Mesodermal cell (in vitro differentiated cells): Measurements from ENCODE around the gene WFS1.

Source experiments
- H3K27ac ChIP-seq: 2 replicates; pipeline ENCODE4 v1.7.0; 2013; ENCODE audit warnings: mild to moderate bottlenecking, low read depth, low read length, moderate library complexity; ENCODE audit not compliant: severe bottlenecking
- H3K36me3 ChIP-seq: 2 replicates; pipeline ENCODE4 v1.7.1; 2013; ENCODE audit warnings: mild to moderate bottlenecking, low read length, moderate library complexity; ENCODE audit not compliant: control insufficient read depth, insufficient read depth
- H3K4me1 ChIP-seq: one replicate; pipeline ENCODE4 v1.7.1; 2013; ENCODE audit warnings: mild to moderate bottlenecking, low read length; ENCODE audit not compliant: insufficient read depth, control insufficient read depth, poor library complexity, severe bottlenecking
- H3K4me3 ChIP-seq: 2 replicates; pipeline ENCODE4 v1.7.0; 2013; ENCODE audit warnings: low read length, control low read depth, mild to moderate bottlenecking; ENCODE audit not compliant: insufficient read depth, poor library complexity, severe bottlenecking; ENCODE audit errors: extremely low read depth
- H3K9me3 ChIP-seq: 2 replicates; pipeline ENCODE4 v1.7.1; 2013; ENCODE audit warnings: mild to moderate bottlenecking, low read length, moderate library complexity; ENCODE audit not compliant: control insufficient read depth
- whole genome bisulfite sequencing, 2 experiments: methylation state at CpG; one replicate each; pipeline ENCODE4 v1.1.5; 2013; ENCODE audit warnings: missing lambda C conversion rate in 2 of 2; ENCODE audit not compliant: insufficient coverage in 2 of 2; 5-methylcytosine and 5-hydroxymethylcytosine counted together

The WFS1 gene

DNA sequence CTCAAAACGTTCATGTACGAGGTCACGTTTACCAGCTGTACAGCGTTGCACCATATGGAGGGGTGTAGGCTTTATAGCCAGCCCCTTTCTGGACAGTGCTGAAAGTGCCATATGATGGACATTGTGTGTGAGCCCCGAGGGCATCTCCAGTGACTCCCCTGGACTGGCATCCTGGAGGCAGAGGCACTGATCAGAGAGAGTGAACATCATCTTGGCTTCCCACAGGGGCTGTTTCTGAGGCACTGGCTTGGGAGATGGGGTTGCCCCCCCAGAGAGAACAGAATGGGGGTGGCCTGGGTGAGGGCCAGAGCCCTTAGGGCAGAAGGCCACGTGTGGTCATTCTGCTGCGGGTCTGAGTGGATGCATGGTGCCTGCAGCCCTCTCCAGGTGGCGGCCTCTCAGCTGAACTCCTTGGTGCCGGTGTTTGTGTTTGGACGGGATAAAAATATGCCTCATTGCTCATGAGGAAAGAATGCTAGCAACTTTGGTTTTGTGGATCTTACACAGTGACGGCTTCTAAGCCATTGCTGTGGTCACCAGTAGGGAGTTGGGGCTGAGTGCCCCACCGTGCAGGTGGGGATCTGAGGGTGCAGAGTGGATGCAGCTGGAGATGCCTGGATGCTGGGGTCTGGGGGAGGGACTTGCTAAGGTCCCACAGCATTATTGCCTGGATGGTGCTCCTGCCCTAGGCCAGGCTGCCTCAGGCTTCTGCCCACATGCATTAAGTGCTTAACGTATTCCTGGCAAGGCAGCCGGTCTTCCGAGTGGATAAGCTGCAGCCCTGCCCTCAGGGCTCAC, 3.4 kb downstream of the WFS1 start:
- WGBS, 2 experiments = 86% methylated on average over 13 to 15 of the region's 15 CpGs
- H3K9me3 ChIP-seq = no peaks in the 10 kb centered on the region
- peaks cover 30% of the 10 kb centered on the region for H3K4me1 ChIP-seq
- H3K36me3 ChIP-seq = peaks cover 1% of the 10 kb centered on the region
- H3K4me3 ChIP-seq = no peak overlapping the region
- H3K27ac ChIP-seq = peak overlapping the region; percentile 79

DNA sequence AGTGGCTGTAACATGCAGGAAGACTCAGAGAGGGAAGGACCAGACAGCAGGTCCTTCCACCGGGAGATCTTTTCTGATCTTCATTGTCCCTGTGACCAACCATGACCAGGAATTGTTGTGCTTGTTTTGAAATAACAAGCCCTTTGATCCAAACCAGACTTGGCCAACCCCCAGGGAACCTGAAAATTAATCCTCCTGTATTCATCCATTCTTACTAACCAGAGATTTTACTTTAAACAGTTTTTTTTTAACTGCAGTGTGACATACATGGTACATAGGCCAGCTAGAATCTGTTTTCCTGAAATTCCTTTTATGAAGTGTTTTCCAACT, 4.0 kb downstream of the WFS1 start:
- WGBS, 2 experiments = 100% methylated on average over 1 of the region's 1 CpG; no CpG with 5 or more reads in 1 of the 2 experiments

DNA sequence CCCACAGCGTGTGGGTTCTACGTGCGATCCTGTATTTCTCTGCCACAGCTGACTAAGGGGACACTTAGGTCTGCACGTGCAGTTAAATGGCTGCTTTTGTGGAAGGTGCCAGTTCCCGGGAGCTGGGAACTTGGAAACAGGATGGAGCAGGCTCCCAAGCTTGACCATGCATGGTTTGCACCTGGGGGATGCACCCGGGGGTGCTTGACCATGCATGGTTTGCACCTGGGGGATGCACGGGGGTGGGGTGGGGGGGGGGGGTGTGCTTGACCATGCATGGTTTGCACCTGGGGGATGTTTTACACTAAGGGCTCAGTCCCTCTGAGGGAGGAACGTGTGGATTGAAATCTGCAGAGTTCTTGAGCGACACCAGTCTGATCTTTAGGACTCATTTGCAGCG, 5.7 kb downstream of the WFS1 start:
- H3K9me3 ChIP-seq = no peaks in the 10 kb centered on the region
- no peak overlapping the region for H3K4me3 ChIP-seq
- peaks cover 27% of the 10 kb centered on the region for H3K4me1 ChIP-seq
- 90 to 95% methylated on average over 8 of the region's 10 CpGs for WGBS, 2 experiments
- H3K27ac ChIP-seq = no peak overlapping the region
- H3K36me3 ChIP-seq = peaks cover 9% of the 10 kb centered on the region

More for the DNA sequence above, 4.0 kb downstream of the WFS1 start:
- peaks cover 32% of the 10 kb centered on the region for H3K4me1 ChIP-seq
- H3K27ac ChIP-seq = peak overlapping the region; percentile 79
- no peak overlapping the region for H3K4me3 ChIP-seq
- H3K36me3 ChIP-seq = peaks cover 4% of the 10 kb centered on the region
- H3K9me3 ChIP-seq = no peaks in the 10 kb centered on the region

DNA sequence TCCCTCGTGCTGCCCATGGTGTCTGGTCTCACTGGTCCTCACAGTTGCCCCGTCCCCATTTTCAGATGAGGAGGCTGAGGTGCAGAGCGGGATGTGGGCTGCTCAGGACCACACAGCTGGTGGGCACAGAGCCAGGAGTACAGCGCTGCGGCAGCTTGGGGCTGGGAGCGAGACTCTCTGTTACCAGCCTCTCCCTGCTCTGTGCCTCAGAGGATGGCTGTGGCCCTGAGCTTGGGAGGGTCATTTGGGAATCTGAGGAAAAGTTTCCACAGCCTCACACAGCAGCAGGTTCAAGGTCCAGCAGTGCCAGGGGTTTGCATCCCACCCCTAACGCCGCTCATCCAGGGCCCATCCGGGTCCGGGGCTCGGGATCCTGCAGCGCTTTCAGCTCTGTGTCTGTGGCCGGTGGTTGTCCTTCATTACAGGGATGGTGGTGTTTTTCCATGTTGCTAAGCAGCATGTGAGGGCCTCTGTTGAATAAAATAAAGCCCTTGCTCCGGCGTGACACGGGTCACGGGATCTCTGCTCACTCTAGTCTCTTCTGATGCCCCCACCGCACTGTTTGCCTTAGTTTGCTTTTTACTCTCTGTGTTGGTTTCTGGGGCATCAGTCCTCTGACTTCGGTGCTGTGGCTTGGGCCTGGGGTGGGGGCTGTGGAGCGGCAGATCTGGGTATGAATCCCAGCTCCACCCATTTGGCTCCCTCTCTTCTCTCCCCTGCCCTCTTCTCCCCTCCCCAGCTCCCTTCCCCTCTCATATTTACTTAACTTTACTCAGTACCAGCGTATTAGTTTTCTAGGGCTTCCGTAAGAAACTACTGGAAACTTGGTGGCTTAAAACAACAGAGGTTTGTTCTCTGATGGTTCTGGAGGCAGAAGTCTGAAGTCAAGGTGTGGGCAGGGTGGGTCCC, 6.5 kb downstream of the WFS1 start:
- Histone ChIP-seq H3K36me3 (peaks cover 9% of the 10 kb centered on the region), H3K4me1 (peaks cover 21% of the 10 kb centered on the region), H3K9me3 (no peaks in the 10 kb centered on the region), H3K4me3 (no peak overlapping the region), H3K27ac (no peak overlapping the region)
- 88 to 92% methylated on average over 15 to 17 of the region's 22 CpGs for WGBS, 2 experiments

DNA sequence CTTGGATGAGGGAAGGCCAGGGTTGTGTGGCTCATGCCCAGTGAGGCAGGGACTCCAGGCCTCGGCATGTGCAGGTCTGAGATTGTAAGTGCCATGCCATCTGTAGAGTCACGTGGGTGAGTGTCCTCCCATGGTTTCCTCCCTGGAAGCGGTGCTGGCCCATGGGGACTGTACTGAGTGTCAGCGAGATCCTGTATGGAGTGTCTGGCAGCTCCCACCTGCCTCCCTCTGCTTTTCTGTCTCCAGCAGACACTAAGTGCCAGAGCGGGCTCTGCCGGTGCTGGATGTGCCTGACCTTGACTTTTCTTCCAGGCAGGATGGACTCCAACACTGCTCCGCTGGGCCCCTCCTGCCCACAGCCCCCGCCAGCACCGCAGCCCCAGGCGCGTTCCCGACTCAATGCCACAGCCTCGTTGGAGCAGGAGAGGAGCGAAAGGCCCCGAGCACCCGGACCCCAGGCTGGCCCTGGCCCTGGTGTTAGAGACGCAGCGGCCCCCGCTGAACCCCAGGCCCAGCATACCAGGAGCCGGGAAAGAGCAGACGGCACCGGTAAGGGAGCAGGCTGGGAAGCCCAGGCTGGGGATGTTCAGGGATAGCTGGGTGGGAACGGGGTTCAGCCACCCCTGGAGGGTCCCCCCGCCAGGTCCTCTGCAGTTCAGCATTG, 7.6 kb downstream of the WFS1 start:
- Histone ChIP-seq H3K9me3 (no peaks in the 10 kb centered on the region), H3K4me3 (no peak overlapping the region), H3K27ac (no peak overlapping the region), H3K36me3 (peaks cover 11% of the 10 kb centered on the region), H3K4me1 (peaks cover 19% of the 10 kb centered on the region)
- WGBS, 2 experiments = 92 to 93% methylated on average over 19 to 24 of the region's 24 CpGs

DNA sequence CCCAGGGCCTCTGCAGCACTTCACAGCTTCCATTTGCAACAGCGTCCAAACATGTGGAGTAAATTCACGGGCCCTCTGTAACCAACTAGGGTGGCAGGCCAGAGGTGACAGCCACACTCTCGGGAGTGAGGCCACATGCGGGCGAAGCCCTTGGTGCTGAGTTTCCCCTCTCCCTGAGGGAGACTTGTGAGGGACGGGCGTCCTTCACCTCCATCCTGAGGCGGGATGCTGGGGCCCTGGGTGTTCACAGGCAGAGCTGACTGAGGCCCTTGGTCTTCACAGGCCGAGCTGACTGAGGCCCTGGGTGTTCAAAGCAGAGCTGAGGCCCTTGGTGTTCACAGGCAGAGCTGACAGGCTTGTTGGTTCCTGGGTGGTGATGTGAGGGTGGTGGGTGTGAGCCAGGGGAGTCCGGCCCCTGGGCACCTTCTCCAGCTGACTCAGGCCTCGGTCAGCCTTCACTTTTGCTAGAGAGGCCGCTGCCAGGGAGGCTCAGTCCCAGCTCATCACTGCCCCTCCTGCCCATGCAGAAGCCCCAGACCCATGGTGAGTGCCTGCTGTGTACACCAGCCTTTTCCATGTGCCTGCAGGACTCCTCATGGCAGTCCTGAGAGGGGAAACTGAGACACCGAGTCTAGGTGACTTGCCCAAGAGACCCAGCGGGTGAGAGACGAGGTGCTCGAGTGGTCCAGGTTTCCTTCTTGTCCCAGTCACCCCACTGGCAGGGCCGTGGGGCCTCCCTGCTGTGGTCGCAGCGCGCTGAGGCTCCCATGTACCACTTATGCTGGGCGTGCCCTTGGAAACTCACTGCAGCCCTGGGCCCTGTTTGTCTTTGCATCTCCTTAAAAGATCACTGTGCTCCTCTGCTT, 8.5 kb downstream of the WFS1 start:
- Histone ChIP-seq H3K27ac (no peak overlapping the region), H3K4me3 (no peak overlapping the region), H3K4me1 (peaks cover 10% of the 10 kb centered on the region), H3K9me3 (no peaks in the 10 kb centered on the region), H3K36me3 (peaks cover 17% of the 10 kb centered on the region)
- 95 to 98% methylated on average over 19 to 21 of the region's 21 CpGs for WGBS, 2 experiments

DNA sequence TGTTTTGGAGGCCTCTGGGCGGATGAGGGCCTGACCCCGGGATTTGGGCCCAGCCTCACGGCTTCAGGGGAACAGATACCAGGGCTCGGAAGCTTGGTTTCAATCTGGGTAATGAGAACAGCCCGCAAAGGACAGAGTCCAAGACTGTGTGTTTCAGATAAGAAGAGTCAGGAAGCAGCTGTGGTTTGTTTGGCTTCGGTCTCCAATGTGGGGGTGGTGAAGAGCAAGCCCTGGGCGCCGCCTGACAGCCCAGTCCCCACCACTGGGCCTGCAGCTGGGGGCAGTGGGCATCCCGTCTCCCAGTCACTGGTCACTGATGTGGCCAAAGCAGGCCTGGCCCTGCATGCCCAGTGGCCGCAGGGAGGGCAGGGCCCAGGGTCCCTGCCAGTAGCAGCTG, 9.1 kb downstream of the WFS1 start:
- WGBS, 2 experiments = 82 to 93% methylated on average over 9 to 10 of the region's 10 CpGs
- H3K9me3 ChIP-seq = no peaks in the 10 kb centered on the region
- peaks cover 4% of the 10 kb centered on the region for H3K4me1 ChIP-seq

DNA sequence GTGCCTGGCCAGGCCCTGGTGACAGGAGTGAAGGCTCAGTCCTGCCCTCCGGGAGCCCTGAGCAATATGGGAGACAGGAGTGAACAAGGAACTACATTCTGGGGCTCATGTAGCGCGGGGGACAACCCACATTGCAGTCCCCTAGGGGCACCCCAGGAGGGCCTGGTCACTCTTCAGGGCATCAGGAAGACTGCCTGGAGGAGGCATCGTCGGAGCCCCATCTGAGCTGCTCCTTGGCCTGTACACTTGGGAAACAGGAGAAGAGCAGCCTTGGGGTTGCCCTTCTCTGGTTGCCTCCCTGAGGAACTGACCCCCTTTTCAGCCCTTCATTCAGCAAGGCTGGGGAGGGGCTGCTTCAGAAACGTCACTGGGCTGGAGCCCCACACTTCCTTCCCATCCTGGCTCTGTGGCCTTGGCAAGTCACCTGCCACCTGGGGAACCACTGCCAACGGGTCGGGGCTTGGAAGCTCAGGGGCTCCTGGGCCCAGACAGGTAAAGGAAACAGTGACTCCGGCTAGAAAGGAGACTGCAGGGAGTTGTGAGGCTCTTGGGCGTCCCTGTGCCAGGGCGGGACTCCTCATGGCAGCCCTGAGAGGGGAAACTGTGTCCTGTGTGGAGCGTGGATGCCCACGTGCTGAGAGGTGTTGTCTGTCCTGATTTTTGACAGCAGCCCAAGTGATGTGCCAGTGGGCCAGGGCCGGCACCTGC, 10.1 kb downstream of the WFS1 start:
- Histone ChIP-seq H3K4me3 (no peak overlapping the region), H3K27ac (no peak overlapping the region), H3K4me1 (peaks cover 2% of the 10 kb centered on the region), H3K36me3 (peaks cover 19% of the 10 kb centered on the region), H3K9me3 (no peaks in the 10 kb centered on the region)
- 93 to 97% methylated on average over 13 of the region's 14 CpGs for WGBS, 2 experiments

More for the DNA sequence above, 9.1 kb downstream of the WFS1 start:
- no peak overlapping the region for H3K4me3 ChIP-seq
- H3K36me3 ChIP-seq = peaks cover 19% of the 10 kb centered on the region
- H3K27ac ChIP-seq = no peak overlapping the region

DNA sequence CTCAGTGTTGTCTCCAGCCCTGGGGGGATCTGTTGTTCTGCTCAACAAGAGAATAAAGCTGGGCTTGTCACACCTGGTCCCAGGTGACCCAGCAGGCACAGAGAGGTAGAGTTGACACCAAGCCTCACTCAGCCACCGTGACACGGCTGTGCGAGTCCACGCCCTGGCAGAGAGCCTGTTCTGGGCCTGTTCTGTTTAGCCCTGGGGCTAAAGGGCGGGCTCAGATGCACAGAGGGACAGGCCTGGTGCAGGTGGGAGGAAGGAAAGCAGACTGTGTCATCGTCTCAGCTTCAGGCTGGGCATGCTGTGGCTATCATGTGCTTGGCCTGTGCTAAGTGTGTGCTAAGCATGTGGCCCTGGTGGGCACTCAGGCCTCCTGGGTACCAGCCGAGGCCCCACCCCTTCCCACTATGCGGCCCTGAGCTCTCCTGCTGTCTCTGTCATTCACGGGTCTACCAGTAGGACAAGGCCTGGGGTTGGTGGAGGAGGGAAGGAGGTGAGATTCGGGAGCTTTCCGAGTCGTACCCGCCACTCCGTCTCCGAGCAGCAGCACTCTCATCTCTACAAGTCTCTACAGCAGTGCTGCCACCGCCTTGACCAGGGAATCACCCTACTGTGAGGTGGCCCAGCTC, 10.8 kb downstream of the WFS1 start:
- no peak overlapping the region for H3K4me3 ChIP-seq
- no peak overlapping the region for H3K27ac ChIP-seq
- peaks cover 2% of the 10 kb centered on the region for H3K4me1 ChIP-seq
- WGBS, 2 experiments = 93 to 95% methylated on average over 8 to 11 of the region's 16 CpGs
- H3K36me3 ChIP-seq = peaks cover 21% of the 10 kb centered on the region
- H3K9me3 ChIP-seq = no peaks in the 10 kb centered on the region
